ENCODE results near the gene ZBTB8OS. TPM values are rescaled to one million over a fixed set of nuclear protein-coding genes. Genes with fewer than 3 reads are reported as not detected.

Gene ZBTB8OS
- total and polyA plus RNA-seq, 2 donors (not counting 3 experiments of a cell fraction or from before 2014, with no cell fraction given) = 28.3 to 38.0 TPM

- POLR2A ChIA-PET = no interaction called here
- FAIRE-seq (no peak), DNase-seq (ENCODE audit: low read depth, low spot score) (no peak)
- CTCF ChIA-PET = no interaction called here
- no peaks in the 10 kb centered on the region for H3K9me1 ChIP-seq (replicated peaks; ENCODE audit: control insufficient read depth, extremely low read depth, insufficient read depth, low read length)
- intact Hi-C loops (cut with micrococcal nuclease) = no loop called here
- no TSS peak for BruUV-seq (replicated peaks)
- H3K4me2 ChIP-seq (ENCODE audit: insufficient read depth, low read length) = no peak overlapping the region
- H3K36me3 ChIP-seq (ENCODE audit: control insufficient read depth in 2 of 2, extremely low read depth in 1 of 2, insufficient read depth in 2 of 2, low read length in 2 of 2) = peaks cover 15 to 19% of the 10 kb centered on the region in 2 experiments
- H3K27ac ChIP-seq (ENCODE audit: insufficient read depth, low read depth, low read length) = no peak overlapping the region
- H3K4me3 ChIP-seq (replicated peaks in 1 of 3; ENCODE audit: insufficient read depth in 1 of 3, low read depth in 1 of 3, low read length in 3 of 3) = no peak overlapping the region
- H4K20me1 ChIP-seq (replicated peaks; ENCODE audit: control insufficient read depth, extremely low read depth, insufficient read depth, low read length) = no peaks in the 10 kb centered on the region
- H3K9ac ChIP-seq (replicated peaks; ENCODE audit: extremely low read depth, insufficient read depth, low read length) = no peak overlapping the region
- H3K79me2 ChIP-seq (ENCODE audit: control insufficient read depth, insufficient read depth, low read length) = peaks cover 4% of the 10 kb centered on the region
- no peaks in the 10 kb centered on the region for H3K4me1 ChIP-seq (ENCODE audit: control insufficient read depth, extremely low read depth, insufficient read depth, low read length)
- no peaks in the 10 kb centered on the region for H3K27me3 ChIP-seq (ENCODE audit: control insufficient read depth in 2 of 2, insufficient read depth in 2 of 2, low read length in 2 of 2)
- H3K9me3 ChIP-seq (replicated peaks; ENCODE audit: control insufficient read depth, insufficient read depth, low read length) = no peaks in the 10 kb centered on the region
- dilution Hi-C loops (cut with MboI; ENCODE audit: extremely low pct_ligation_motif_present, low sequenced_read_pairs) = no loop called here
- H2AFZ ChIP-seq (ENCODE audit: low read depth, low read length) = no peak overlapping the region
- TF ChIP-seq JUN (IDR thresholded peaks at IDR 0.05; ENCODE audit: borderline replicate concordance, insufficient read depth, insufficient read length, low read depth) (no peak), POLR2A (IDR thresholded peaks at IDR 0.05; ENCODE audit: low read depth, low read length) (no peak), MYC (IDR thresholded peaks at IDR 0.05; ENCODE audit: low read depth, low read length) (no peak), POLR2AphosphoS5 (IDR thresholded peaks at IDR 0.05; ENCODE audit: insufficient read depth, low read depth, low read length) (no peak), EZH2 (IDR thresholded peaks at IDR 0.05; ENCODE audit: borderline replicate concordance, low read depth, low read length, severe bottlenecking) (no peak), GATA2 (IDR thresholded peaks at IDR 0.05; ENCODE audit: insufficient read depth, insufficient read length, low read depth, low read length) (no peak), FOS (IDR thresholded peaks at IDR 0.05; ENCODE audit: borderline replicate concordance, insufficient read depth, low read length) (no peak)
- TF ChIP-seq, protein P1, sequence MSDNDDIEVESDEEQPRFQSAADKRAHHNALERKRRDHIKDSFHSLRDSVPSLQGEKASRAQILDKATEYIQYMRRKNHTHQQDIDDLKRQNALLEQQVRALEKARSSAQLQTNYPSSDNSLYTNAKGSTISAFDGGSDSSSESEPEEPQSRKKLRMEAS (IDR thresholded peaks at IDR 0.05; ENCODE audit: insufficient read depth, insufficient read length) = no peak
Measured at GRCh38 chr1:32665915-32666314, 15.6 kb upstream of the ZBTB8OS start.

DNA sequence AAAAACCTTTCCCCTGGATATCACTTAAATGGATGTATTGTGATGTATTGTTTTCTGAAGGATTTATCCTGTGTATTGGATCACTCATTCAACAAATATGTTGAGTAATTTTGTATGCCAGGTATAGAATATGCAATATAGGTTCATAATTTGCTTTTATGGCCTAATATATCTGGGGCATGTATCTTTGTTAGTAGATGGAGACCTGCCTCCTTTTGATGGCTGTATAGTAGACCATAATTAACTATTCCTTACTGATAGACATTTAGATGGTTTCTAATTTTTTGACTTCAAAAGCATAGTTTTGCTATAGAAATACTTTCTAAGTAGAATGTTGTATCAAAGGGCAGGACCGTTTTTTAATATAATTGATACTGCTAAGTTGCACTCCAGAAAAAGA lies 9.2 kb upstream of the ZBTB8OS start:
- peaks cover 13 to 21% of the 10 kb centered on the region in 2 experiments for H3K36me3 ChIP-seq (ENCODE audit: control insufficient read depth in 2 of 2, extremely low read depth in 1 of 2, insufficient read depth in 2 of 2, low read length in 2 of 2)
- no peaks in the 10 kb centered on the region for H3K4me1 ChIP-seq (ENCODE audit: control insufficient read depth, extremely low read depth, insufficient read depth, low read length)
- H3K27me3 ChIP-seq (ENCODE audit: control insufficient read depth in 2 of 2, insufficient read depth in 2 of 2, low read length in 2 of 2) = no peaks in the 10 kb centered on the region
- peaks cover 37% of the 10 kb centered on the region for H3K79me2 ChIP-seq (ENCODE audit: control insufficient read depth, insufficient read depth, low read length)
- peaks cover 4% of the 10 kb centered on the region for H4K20me1 ChIP-seq (replicated peaks; ENCODE audit: control insufficient read depth, extremely low read depth, insufficient read depth, low read length)
- intact Hi-C loops (cut with micrococcal nuclease) (no loop called here), dilution Hi-C loops (cut with MboI; ENCODE audit: extremely low pct_ligation_motif_present, low sequenced_read_pairs) (no loop called here)
- ChIA-PET POLR2A (no interaction called here), CTCF (interaction anchor here (1.0 kb wide), 1 partner anchor 139 kb away, joined by 3 read pairs; no protein-coding TSS in a partner anchor)
- FAIRE-seq (no peak), DNase-seq (ENCODE audit: low read depth, low spot score) (no peak)
- BruUV-seq (replicated peaks) = no TSS peak
- TF ChIP-seq, protein P1 (IDR thresholded peaks at IDR 0.05; ENCODE audit: insufficient read depth, insufficient read length) = no peak
- TF ChIP-seq FOS (IDR thresholded peaks at IDR 0.05; ENCODE audit: borderline replicate concordance, insufficient read depth, low read length) = no peak
- no peak for TF ChIP-seq CTCF (IDR thresholded peaks at IDR 0.05; ENCODE audit: extremely low read depth in 1 of 2, insufficient read depth in 1 of 2, low read depth in 1 of 2, low read length in 2 of 2)
- TF ChIP-seq POLR2A (IDR thresholded peaks at IDR 0.05; ENCODE audit: low read depth, low read length) = no peak
- no peak for TF ChIP-seq POLR2AphosphoS5 (IDR thresholded peaks at IDR 0.05; ENCODE audit: insufficient read depth, low read depth, low read length)
- TF ChIP-seq GATA2 (IDR thresholded peaks at IDR 0.05; ENCODE audit: insufficient read depth, insufficient read length, low read depth, low read length) = no peak
- no peak for TF ChIP-seq EZH2 (IDR thresholded peaks at IDR 0.05; ENCODE audit: borderline replicate concordance, low read depth, low read length, severe bottlenecking)
- no peak for TF ChIP-seq JUN (IDR thresholded peaks at IDR 0.05; ENCODE audit: borderline replicate concordance, insufficient read depth, insufficient read length, low read depth)
- no peak for TF ChIP-seq MYC (IDR thresholded peaks at IDR 0.05; ENCODE audit: low read depth, low read length)
- no peak overlapping the region for H2AFZ ChIP-seq (ENCODE audit: low read depth, low read length)
- no peak overlapping the region for H3K27ac ChIP-seq (ENCODE audit: insufficient read depth, low read depth, low read length)
- H3K9me3 ChIP-seq (replicated peaks; ENCODE audit: control insufficient read depth, insufficient read depth, low read length) = no peaks in the 10 kb centered on the region
- H3K9ac ChIP-seq (replicated peaks; ENCODE audit: extremely low read depth, insufficient read depth, low read length) = no peak overlapping the region
- no peak overlapping the region for H3K4me2 ChIP-seq (ENCODE audit: insufficient read depth, low read length)
- H3K9me1 ChIP-seq (replicated peaks; ENCODE audit: control insufficient read depth, extremely low read depth, insufficient read depth, low read length) = no peaks in the 10 kb centered on the region
- no peak overlapping the region for H3K4me3 ChIP-seq (replicated peaks in 1 of 3; ENCODE audit: insufficient read depth in 1 of 3, low read depth in 1 of 3, low read length in 3 of 3)
